Trophoblast cell (in vitro differentiated cells and primary cell): ENCODE results near the gene P3H2.

Experiments used
- DNase-seq, 2 donors: peaks; one replicate each; pipeline ENCODE4 v3.0.0-alpha.2; 2016
- H2AFZ ChIP-seq: 2 replicates; pipeline ENCODE4 v1.6.1; 2013; ENCODE audit warnings: low read length, moderate library complexity, mild to moderate bottlenecking; ENCODE audit not compliant: insufficient read depth, poor library complexity
- H2AK5ac ChIP-seq: 2 replicates; pipeline ENCODE4 v1.6.1; 2013; ENCODE audit warnings: mild to moderate bottlenecking, low read length
- H2BK120ac ChIP-seq: 2 replicates; pipeline ENCODE4 v1.6.1; 2013; ENCODE audit warnings: low read length, mild to moderate bottlenecking, moderate library complexity; ENCODE audit not compliant: insufficient read depth, poor library complexity
- H2BK12ac ChIP-seq: 2 replicates; pipeline ENCODE4 v1.6.1; 2013; ENCODE audit warnings: mild to moderate bottlenecking, low read length, moderate library complexity
- H2BK5ac ChIP-seq: 2 replicates; pipeline ENCODE4 v1.6.1; 2013; ENCODE audit warnings: low read length, low read depth, moderate library complexity, mild to moderate bottlenecking; ENCODE audit not compliant: poor library complexity
- H3K14ac ChIP-seq: 2 replicates; pipeline ENCODE4 v1.6.1; 2013; ENCODE audit warnings: mild to moderate bottlenecking, low read length
- H3K18ac ChIP-seq: 2 replicates; pipeline ENCODE4 v1.6.1; 2013; ENCODE audit warnings: mild to moderate bottlenecking, low read length
- H3K23ac ChIP-seq: 2 replicates; pipeline ENCODE4 v1.6.1; 2013; ENCODE audit warnings: low read length
- H3K27ac ChIP-seq: 2 replicates; pipeline ENCODE4 v1.5.1; 2013; ENCODE audit warnings: low read depth, mild to moderate bottlenecking, inconsistent platforms, low read length, moderate library complexity
- H3K27me3 ChIP-seq: 2 replicates; pipeline ENCODE4 v1.6.1; 2013; ENCODE audit warnings: inconsistent platforms, mild to moderate bottlenecking, low read length, moderate library complexity; ENCODE audit not compliant: insufficient read depth
- H3K36me3 ChIP-seq, 2 experiments: 1 replicate in 1 of 2; 2 replicates in 1 of 2; pipeline ENCODE4 v1.6.1; 2013; ENCODE audit warnings: low read length in 2 of 2, mild to moderate bottlenecking in 2 of 2, moderate library complexity in 1 of 2; ENCODE audit not compliant: insufficient read depth in 2 of 2, control insufficient read depth in 1 of 2
- H3K4ac ChIP-seq: 2 replicates; pipeline ENCODE4 v1.6.1; 2013; ENCODE audit warnings: low read depth, mild to moderate bottlenecking, low read length, moderate library complexity
- H3K4me1 ChIP-seq, 2 experiments: 1 replicate in 1 of 2; 2 replicates in 1 of 2; pipeline ENCODE4 v1.6.1; 2013; ENCODE audit warnings: low read length in 2 of 2, mild to moderate bottlenecking in 2 of 2, moderate library complexity in 1 of 2; ENCODE audit not compliant: insufficient read depth in 2 of 2, control insufficient read depth in 1 of 2
- H3K4me2 ChIP-seq: 2 replicates; pipeline ENCODE4 v1.6.1; 2013; ENCODE audit warnings: inconsistent platforms, mild to moderate bottlenecking, low read length, moderate library complexity
- H3K4me3 ChIP-seq: 2 replicates; pipeline ENCODE4 v1.5.1; 2013; ENCODE audit warnings: mild to moderate bottlenecking, low read depth, low read length, inconsistent platforms
- H3K79me1 ChIP-seq: one replicate; pipeline ENCODE4 v1.6.1; 2013; ENCODE audit warnings: low read length
- H3K79me2 ChIP-seq: 2 replicates; pipeline ENCODE4 v1.6.1; 2013; ENCODE audit warnings: low read length, mild to moderate bottlenecking; ENCODE audit not compliant: control insufficient read depth, insufficient read depth, poor library complexity
- H3K9ac ChIP-seq: 2 replicates; pipeline ENCODE4 v1.6.1; 2013; ENCODE audit warnings: mild to moderate bottlenecking, low read length
- H3K9me3 ChIP-seq: 2 replicates; pipeline ENCODE4 v1.6.1; 2013; ENCODE audit warnings: low read depth, mild to moderate bottlenecking, control low read depth, inconsistent platforms, low read length; ENCODE audit not compliant: insufficient read depth
- H4K12ac ChIP-seq: 2 replicates; pipeline ENCODE4 v1.6.1; 2013; ENCODE audit warnings: low read depth, mild to moderate bottlenecking, low read length, moderate library complexity
- H4K8ac ChIP-seq: 2 replicates; pipeline ENCODE4 v1.6.1; 2013; ENCODE audit warnings: low read depth, mild to moderate bottlenecking, low read length, moderate library complexity
- H4K91ac ChIP-seq: one replicate; pipeline ENCODE4 v1.6.1; 2013; ENCODE audit warnings: low read depth, mild to moderate bottlenecking, low read length, moderate library complexity
- WGBS: extraction: QIAGEN DNeasy Blood & Tissue Kit; methylation state at CpG from one replicate; pipeline ENCODE4 v1.1.7; 2013; ENCODE audit warnings: missing lambda C conversion rate; ENCODE audit not compliant: insufficient read length, insufficient coverage; ENCODE audit errors: extremely low coverage; 5-methylcytosine and 5-hydroxymethylcytosine counted together

P3H2 gene

GRCh38 chr3:189942948-189943347, 177.7 kb downstream of the P3H2 start:
- peak overlapping the region; percentile 39 for H4K91ac ChIP-seq
- no peak overlapping the region for H3K18ac ChIP-seq
- no peak overlapping the region for H3K4ac ChIP-seq
- no peak overlapping the region for H3K14ac ChIP-seq
- no peak overlapping the region for H4K12ac ChIP-seq
- H3K9me3 ChIP-seq: no peaks in the 10 kb centered on the region
- peak overlapping the region; percentile 46 for H2BK120ac ChIP-seq
- no peak overlapping the region for H2AK5ac ChIP-seq
- H3K9ac ChIP-seq: no peak overlapping the region
- no peaks in the 10 kb centered on the region for H3K27me3 ChIP-seq
- peaks cover 10 to 20% of the 10 kb centered on the region in 2 experiments for H3K4me1 ChIP-seq
- no peak overlapping the region for H3K27ac ChIP-seq
- H2BK5ac ChIP-seq: no peak overlapping the region
- H3K36me3 ChIP-seq: no peaks in the 10 kb centered on the region
- H3K79me2 ChIP-seq: no peaks in the 10 kb centered on the region
- H2AFZ ChIP-seq: no peak overlapping the region
- H4K8ac ChIP-seq: no peak overlapping the region
- no peak overlapping the region for H3K4me2 ChIP-seq
- H2BK12ac ChIP-seq: peak overlapping the region; percentile 42
- H3K79me1 ChIP-seq: peaks cover 8% of the 10 kb centered on the region
- H3K4me3 ChIP-seq: no peak overlapping the region
- no peak for DNase-seq
- H3K23ac ChIP-seq: no peak overlapping the region
- WGBS: no CpG with 5 or more reads among the region's 3 CpGs

GRCh38 chr3:189941679-189942078, 179.0 kb downstream of the P3H2 start:
- no peaks in the 10 kb centered on the region for H3K9me3 ChIP-seq
- no peak overlapping the region for H4K12ac ChIP-seq
- H3K27me3 ChIP-seq: no peaks in the 10 kb centered on the region
- H4K91ac ChIP-seq: no peak overlapping the region
- no CpG with 5 or more reads among the region's 2 CpGs for WGBS
- no peak overlapping the region for H2BK12ac ChIP-seq
- no peak overlapping the region for H3K14ac ChIP-seq
- DNase-seq: peak; percentile 47 to 65
- H3K36me3 ChIP-seq: no peaks in the 10 kb centered on the region
- no peak overlapping the region for H2BK5ac ChIP-seq
- H3K4me3 ChIP-seq: no peak overlapping the region
- peaks cover 10 to 25% of the 10 kb centered on the region in 2 experiments for H3K4me1 ChIP-seq
- H3K18ac ChIP-seq: no peak overlapping the region
- H3K79me2 ChIP-seq: no peaks in the 10 kb centered on the region
- H2BK120ac ChIP-seq: no peak overlapping the region
- H3K4ac ChIP-seq: no peak overlapping the region
- no peak overlapping the region for H3K23ac ChIP-seq
- H2AFZ ChIP-seq: no peak overlapping the region
- H4K8ac ChIP-seq: no peak overlapping the region
- no peak overlapping the region for H3K9ac ChIP-seq
- H3K27ac ChIP-seq: peak overlapping the region; percentile 51
- H3K79me1 ChIP-seq: peaks cover 8% of the 10 kb centered on the region
- H2AK5ac ChIP-seq: no peak overlapping the region
- no peak overlapping the region for H3K4me2 ChIP-seq

- peak in 1 of 2 donors; percentile 14 for DNase-seq
- H2BK5ac ChIP-seq: peak overlapping the region; percentile 5
- H3K4ac ChIP-seq: no peak overlapping the region
- no peak overlapping the region for H4K12ac ChIP-seq
- no peak overlapping the region for H3K4me2 ChIP-seq
- H3K4me1 ChIP-seq: peaks cover 10 to 25% of the 10 kb centered on the region in 2 experiments
- no peak overlapping the region for H2AFZ ChIP-seq
- H4K8ac ChIP-seq: no peak overlapping the region
- no CpG with 5 or more reads among the region's 5 CpGs for WGBS
- H3K9me3 ChIP-seq: no peaks in the 10 kb centered on the region
- H2BK120ac ChIP-seq: no peak overlapping the region
- H3K9ac ChIP-seq: no peak overlapping the region
- no peaks in the 10 kb centered on the region for H3K79me2 ChIP-seq
- peaks cover 8% of the 10 kb centered on the region for H3K79me1 ChIP-seq
- H2AK5ac ChIP-seq: no peak overlapping the region
- H3K14ac ChIP-seq: no peak overlapping the region
- H3K23ac ChIP-seq: no peak overlapping the region
- no peak overlapping the region for H3K4me3 ChIP-seq
- no peak overlapping the region for H2BK12ac ChIP-seq
- H4K91ac ChIP-seq: peak overlapping the region; percentile 4
- no peaks in the 10 kb centered on the region for H3K36me3 ChIP-seq
- H3K27ac ChIP-seq: peak overlapping the region; percentile 51
- H3K27me3 ChIP-seq: no peaks in the 10 kb centered on the region
- H3K18ac ChIP-seq: no peak overlapping the region
Observed at GRCh38 chr3:189941125-189941524, 179.6 kb downstream of the P3H2 start.

GRCh38 chr3:189937302-189938127, 183.2 kb downstream of the P3H2 start:
- no peak overlapping the region for H2AFZ ChIP-seq
- no peak overlapping the region for H3K4ac ChIP-seq
- no peaks in the 10 kb centered on the region for H3K27me3 ChIP-seq
- no peaks in the 10 kb centered on the region for H3K36me3 ChIP-seq
- peaks cover 6% of the 10 kb centered on the region for H3K79me1 ChIP-seq
- H3K23ac ChIP-seq: no peak overlapping the region
- H3K9ac ChIP-seq: no peak overlapping the region
- no peak overlapping the region for H4K91ac ChIP-seq
- no peak overlapping the region for H2BK120ac ChIP-seq
- H2BK12ac ChIP-seq: no peak overlapping the region
- H3K79me2 ChIP-seq: no peaks in the 10 kb centered on the region
- WGBS: no CpG with 5 or more reads among the region's 7 CpGs
- H4K12ac ChIP-seq: no peak overlapping the region
- H4K8ac ChIP-seq: no peak overlapping the region
- no peak overlapping the region for H2BK5ac ChIP-seq
- peak overlapping the region; percentile 42 for H3K27ac ChIP-seq
- no peak overlapping the region for H3K18ac ChIP-seq
- DNase-seq: peak; percentile 97 to 100
- H3K14ac ChIP-seq: no peak overlapping the region
- H2AK5ac ChIP-seq: no peak overlapping the region
- no peak overlapping the region for H3K4me3 ChIP-seq
- no peaks in the 10 kb centered on the region for H3K9me3 ChIP-seq
- H3K4me2 ChIP-seq: no peak overlapping the region
- peaks cover 3 to 13% of the 10 kb centered on the region in 2 experiments for H3K4me1 ChIP-seq
